GM19023 (cell line): ENCODE measurements around the gene WIPF2.

ENCODE experiments used
- ATAC-seq: cut with Tn5 transposase; IDR thresholded peaks from one replicate; pipeline ENCODE4 v1.9.1; 2021; ENCODE audit warnings: mild to moderate bottlenecking, moderate library complexity; ENCODE audit not compliant: unreplicated experiment

The WIPF2 gene

GRCh38 chr17:40312893-40313667, 94.0 kb downstream of the WIPF2 start:
- no peak for ATAC-seq

GRCh38 chr17:40313668-40314583, 94.8 kb downstream of the WIPF2 start:
- no peak for ATAC-seq

GRCh38 chr17:40314584-40314956, 95.5 kb downstream of the WIPF2 start:
- no peak for ATAC-seq

GRCh38 chr17:40315206-40315605, 96.1 kb downstream of the WIPF2 start:
- ATAC-seq: no peak

- no peak for ATAC-seq
Measured at GRCh38 chr17:40315678-40316570, 96.8 kb downstream of the WIPF2 start.

GRCh38 chr17:40316571-40317344, 97.7 kb downstream of the WIPF2 start:
- no peak for ATAC-seq

GRCh38 chr17:40317345-40317873, 98.3 kb downstream of the WIPF2 start:
- ATAC-seq: no peak

GRCh38 chr17:40317880-40318829, 99.1 kb downstream of the WIPF2 start:
- ATAC-seq: peak; percentile 68

- ATAC-seq: no peak
Measured at GRCh38 chr17:40318830-40319391, 99.8 kb downstream of the WIPF2 start.

- no peak for ATAC-seq
Measured at GRCh38 chr17:40319651-40320540, 100.8 kb downstream of the WIPF2 start.

- ATAC-seq: no peak
Measured at GRCh38 chr17:40320756-40321523, 101.8 kb downstream of the WIPF2 start.

GRCh38 chr17:40321524-40321929, 102.4 kb downstream of the WIPF2 start:
- no peak for ATAC-seq

- ATAC-seq: no peak
Measured at GRCh38 chr17:40321961-40322357, 102.9 kb downstream of the WIPF2 start.

- ATAC-seq: peak; percentile 31
Measured at GRCh38 chr17:40322358-40323315, 103.5 kb downstream of the WIPF2 start.
